ENCODE data around the gene AKR1C1. TPM values are rescaled to one million over a fixed set of nuclear protein-coding genes. Genes with fewer than 3 reads are reported as not detected.

Gene AKR1C1
- total and polyA plus RNA-seq, 9 of the 15 experiments (the other 6 are each of a cell fraction or from before 2014, with no cell fraction given), result 43.5 to 180 (median 82.4) TPM

GRCh38 chr10:4931587-4931986 lies 31.6 kb upstream of the AKR1C1 start:
- no peaks in the 10 kb centered on the region for H3K9me1 ChIP-seq (ENCODE audit: control insufficient read depth, insufficient read depth, low read length)
- peaks cover 10% of the 10 kb centered on the region; the same call in 1 of the 2 replicates for H3K9me3 ChIP-seq (replicated peaks; ENCODE audit: control insufficient read depth, insufficient read depth, low read depth, low read length)
- no peaks in the 10 kb centered on the region for H3K36me3 ChIP-seq (ENCODE audit: control insufficient read depth, insufficient read depth, low read length)
- DNase-seq (ENCODE audit: extremely low read depth in 1 of 4, low spot score in 3 of 4), result no peak
- no peak overlapping the region for H2AFZ ChIP-seq (ENCODE audit: low read depth, low read length)
- no peak overlapping the region for H3K4me2 ChIP-seq (ENCODE audit: insufficient read depth, low read length)
- no TSS peak for BruUV-seq (replicated peaks)
- no peak overlapping the region for H3K9ac ChIP-seq (ENCODE audit: insufficient read depth in 1 of 2, low read depth in 2 of 2, low read length in 2 of 2)
- H3K79me2 ChIP-seq (ENCODE audit: control insufficient read depth, insufficient read depth, low read length), result no peaks in the 10 kb centered on the region
- ChIA-PET POLR2A (no interaction called here), CTCF (ENCODE audit: low intra/inter-chr PET ratio) (no interaction called here)
- peaks cover 0 to 2% of the 10 kb centered on the region in 2 experiments; a peak in 2 of 5 replicates for H3K4me1 ChIP-seq (replicated peaks in 1 of 2; ENCODE audit: control insufficient read depth in 2 of 2, insufficient read depth in 2 of 2, low read length in 2 of 2)
- WGBS (ENCODE audit: insufficient coverage, low coverage, missing lambda C conversion rate), result 58% methylated on average over 5 of the region's 5 CpGs
- H3K27me3 ChIP-seq (ENCODE audit: control insufficient read depth in 2 of 2, insufficient read depth in 2 of 2, low read length in 2 of 2), result no peaks in the 10 kb centered on the region
- FAIRE-seq, result no peak
- ATAC-seq, result no peak; the same call in 2 of the 3 replicates
- in situ Hi-C loops (cut with MboI) (no loop called here), intact Hi-C loops (cut with micrococcal nuclease) (no loop called here)
- no peak overlapping the region for H3K27ac ChIP-seq (ENCODE audit: extremely low read depth, low read depth, low read length)
- H3K4me3 ChIP-seq, result no peak overlapping the region
- TF ChIP-seq PTRF (tag; IDR thresholded peaks at IDR 0.05) (no peak), THAP7 (CRISPR knock-in tag; IDR thresholded peaks at IDR 0.05) (no peak), U2AF2 (optimal IDR thresholded peaks at IDR 0.05; ENCODE audit: low read depth, low read length) (no peak), MYC (IDR thresholded peaks at IDR 0.05; ENCODE audit: low read depth, low read length) (no peak), MYC (CRISPR knock-in tag; IDR thresholded peaks at IDR 0.05; ENCODE audit: borderline replicate concordance, low read depth) (no peak), PHF21A (IDR thresholded peaks at IDR 0.05; ENCODE audit: borderline replicate concordance, low read depth) (no peak), ZNF436 (CRISPR knock-in tag; IDR thresholded peaks at IDR 0.05) (no peak), NEUROD1 (IDR thresholded peaks at IDR 0.05; ENCODE audit: borderline replicate concordance, low read depth, low read length, partially characterized antibody) (no peak), MEIS2 (IDR thresholded peaks at IDR 0.05; ENCODE audit: partially characterized antibody) (no peak), GTF3C2 (IDR thresholded peaks at IDR 0.05; ENCODE audit: borderline replicate concordance, extremely low read depth, insufficient read length) (no peak), ZNF384 (IDR thresholded peaks at IDR 0.05; ENCODE audit: low read depth, low read length) (no peak), IRF2 (CRISPR knock-in tag; IDR thresholded peaks at IDR 0.05) (no peak), ZNF140 (CRISPR knock-in tag; IDR thresholded peaks at IDR 0.05) (no peak), HMGN3 (IDR thresholded peaks at IDR 0.05; ENCODE audit: borderline replicate concordance, extremely low read depth, insufficient read length, low read depth, low read length) (no peak)
- H4K20me1 ChIP-seq (replicated peaks; ENCODE audit: control insufficient read depth, insufficient read depth, low read length), result no peaks in the 10 kb centered on the region
